Measurements from ENCODE around the gene CRISPLD2.
"Not testable (repeated sequence)": the region's sequence is repeated elsewhere in the genome, so short reads cannot be mapped to it uniquely, and the experiment has no call there.

Gene CRISPLD2

GRCh38 chr16:84927621-84928591, 108.1 kb downstream of the CRISPLD2 start:
- no peak for DNase-seq

DNA sequence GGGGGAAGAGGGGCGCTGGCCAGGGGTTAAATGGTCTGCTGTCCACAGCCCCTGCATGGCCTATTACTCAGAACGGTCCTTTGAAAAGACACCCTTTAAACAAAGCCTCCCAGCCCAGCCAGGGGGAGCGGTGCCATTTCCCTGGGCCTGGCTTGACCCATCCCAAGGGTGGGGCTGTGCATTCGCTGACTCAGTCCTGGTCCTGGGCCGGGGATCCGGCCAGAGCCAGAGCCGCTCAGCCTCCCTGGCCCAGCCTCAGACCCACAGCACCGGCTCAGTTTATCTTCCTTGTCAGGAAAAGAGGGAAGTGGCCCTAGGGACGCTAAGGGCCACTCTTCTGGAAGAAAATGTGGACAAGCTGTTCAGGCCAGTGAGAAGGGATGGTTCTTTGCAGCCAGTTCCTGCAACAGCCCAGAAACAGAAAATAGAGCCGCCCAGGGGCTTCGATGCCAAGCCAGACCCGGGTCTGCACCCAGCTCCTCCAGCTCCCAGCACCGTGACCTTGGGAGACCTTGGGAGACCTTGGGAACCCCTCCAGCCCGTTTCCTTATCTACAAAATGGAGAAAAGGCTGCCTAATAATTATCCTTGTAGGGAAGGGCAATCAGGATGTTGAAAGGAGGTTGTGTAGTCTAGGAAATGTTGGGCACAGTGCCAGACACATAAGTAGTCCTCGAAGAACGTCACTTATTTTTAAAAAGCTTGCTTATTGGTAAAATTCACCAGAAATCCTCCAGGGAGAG, 109.1 kb downstream of the CRISPLD2 start:
- no peak for DNase-seq

DNA sequence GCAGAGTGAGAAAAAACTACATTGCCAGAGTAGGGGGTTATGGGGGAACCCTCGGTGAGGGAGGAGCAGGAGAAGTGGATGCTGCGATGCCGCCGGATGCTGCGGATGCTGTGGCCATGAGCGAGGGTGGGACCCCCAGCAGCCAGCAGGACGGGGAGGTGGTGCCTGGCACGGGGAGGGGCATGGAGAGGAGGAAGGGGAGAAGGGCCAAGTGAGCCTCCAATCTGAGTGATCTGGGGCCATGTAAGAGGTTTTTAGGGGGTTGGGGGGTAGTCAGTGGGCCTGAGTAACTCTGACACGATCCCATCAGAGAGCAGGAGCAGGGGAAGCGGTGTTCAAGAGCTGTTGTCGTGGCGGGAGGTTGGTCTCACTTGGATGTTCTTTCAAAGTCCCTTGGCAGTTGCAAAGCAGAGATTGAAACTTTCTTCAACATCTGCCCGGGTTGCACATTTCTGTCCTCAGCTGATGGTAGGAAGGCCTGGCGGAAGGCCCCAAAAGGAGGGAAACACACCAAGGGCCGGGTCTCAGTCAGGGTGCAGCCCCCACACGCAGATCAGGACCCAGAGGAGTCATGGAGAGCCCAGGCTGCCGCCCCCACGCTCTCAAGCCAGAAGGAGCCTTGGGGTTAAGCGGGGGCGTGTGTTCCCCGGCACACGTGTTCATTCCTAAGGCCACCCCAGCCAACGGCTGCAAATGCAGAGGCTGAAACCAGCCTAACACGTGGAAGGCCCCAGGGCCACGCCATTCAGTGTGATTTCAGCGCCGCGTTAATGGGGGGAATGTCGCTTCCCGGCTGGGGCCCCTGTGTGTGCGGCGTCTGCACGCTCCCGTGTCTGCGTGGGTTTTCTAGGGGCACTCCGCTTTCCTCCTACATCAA, 109.9 kb downstream of the CRISPLD2 start:
- no peak for DNase-seq

GRCh38 chr16:84930298-84931106, 110.7 kb downstream of the CRISPLD2 start:
- DNase-seq, result peak in 1 of 58 donors; percentile 67

DNA sequence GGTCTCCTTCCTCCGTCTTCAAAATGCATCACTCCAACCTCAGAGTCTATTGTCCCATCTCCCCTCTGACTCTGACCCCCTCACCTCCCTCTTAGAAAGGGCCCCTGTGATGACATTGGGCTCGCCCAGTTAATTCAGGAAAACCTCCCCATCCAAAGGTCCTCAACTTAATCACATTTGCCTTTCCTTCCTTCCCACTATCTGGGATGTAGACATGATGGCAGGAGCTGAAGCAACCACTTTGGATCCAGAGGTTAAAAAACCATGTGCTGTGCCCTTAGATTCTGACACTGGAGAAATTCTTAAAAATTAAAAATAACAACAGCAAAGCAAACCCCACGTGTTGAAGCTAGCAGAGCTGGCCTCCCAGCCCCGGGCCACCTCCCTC, 111.3 kb downstream of the CRISPLD2 start:
- no peak for DNase-seq

DNA sequence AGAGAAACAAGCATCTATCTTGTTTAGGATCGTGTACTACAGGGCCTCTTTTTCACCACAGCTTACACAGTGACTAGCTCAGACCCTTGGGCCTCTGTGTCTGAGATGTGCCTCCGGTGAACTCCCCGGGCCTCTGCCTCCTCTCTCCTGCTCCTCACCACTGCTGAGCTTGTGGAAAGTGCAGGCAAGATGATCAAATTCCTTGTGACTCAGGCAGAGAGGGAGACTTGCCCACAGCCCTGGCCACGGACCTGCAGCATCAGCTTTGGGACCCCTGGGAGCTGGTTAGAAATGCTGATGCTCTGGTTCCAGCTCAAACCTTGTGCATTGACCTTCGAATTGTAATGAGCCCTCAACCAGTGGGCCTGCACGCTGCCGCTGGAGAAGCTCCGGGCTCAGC, 111.7 kb downstream of the CRISPLD2 start:
- no peak for DNase-seq

GRCh38 chr16:84932681-84933080, 112.9 kb downstream of the CRISPLD2 start:
- no peak for DNase-seq

- DNase-seq, result peak in 46 of 58 donors; percentile 11 to 78 (median 46)
These were observed 114.2 kb downstream of the CRISPLD2 start for GRCh38 chr16:84933774-84934631.

DNA sequence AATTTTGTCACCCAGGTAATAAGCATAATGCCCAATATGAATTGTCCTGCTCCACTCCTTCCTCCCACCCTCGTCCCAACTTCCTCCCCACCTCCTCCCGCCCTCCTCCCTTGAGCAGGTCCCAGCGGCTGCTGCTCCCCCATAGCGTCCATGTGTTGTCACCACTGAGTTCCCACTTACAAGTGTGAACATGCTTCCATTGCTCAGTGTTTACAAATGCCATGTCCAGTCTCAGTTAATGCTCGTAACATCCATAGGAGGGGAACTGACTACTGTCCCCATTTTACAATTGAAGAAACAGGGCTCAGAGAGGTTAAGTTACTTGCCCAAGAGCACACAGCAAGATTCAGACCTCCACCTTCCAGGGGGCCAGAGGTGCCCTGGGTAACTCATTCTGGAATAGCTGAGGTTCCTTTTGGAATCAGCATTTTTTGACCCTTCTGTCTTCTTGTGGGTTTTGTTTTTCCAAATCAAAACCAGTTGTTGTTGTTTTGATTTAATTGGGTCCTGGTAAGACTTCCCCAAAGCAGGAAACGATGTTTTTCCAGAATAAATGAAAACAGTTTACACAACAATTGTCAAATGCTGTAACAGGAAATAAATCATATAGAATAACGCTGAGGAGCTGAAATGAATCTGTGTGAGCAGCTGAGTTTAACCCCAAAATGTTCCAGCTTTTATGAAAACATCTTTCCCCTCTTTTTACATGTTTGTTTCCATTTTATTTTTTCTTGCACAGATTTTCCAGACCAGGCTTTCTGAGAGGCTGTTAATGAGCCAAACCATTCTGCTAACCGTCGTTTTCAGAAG, 117.6 kb downstream of the CRISPLD2 start:
- DNase-seq, result no peak

- not testable (repeated sequence) for DNase-seq
These were observed 118.8 kb downstream of the CRISPLD2 start for GRCh38 chr16:84938616-84939015.

DNA sequence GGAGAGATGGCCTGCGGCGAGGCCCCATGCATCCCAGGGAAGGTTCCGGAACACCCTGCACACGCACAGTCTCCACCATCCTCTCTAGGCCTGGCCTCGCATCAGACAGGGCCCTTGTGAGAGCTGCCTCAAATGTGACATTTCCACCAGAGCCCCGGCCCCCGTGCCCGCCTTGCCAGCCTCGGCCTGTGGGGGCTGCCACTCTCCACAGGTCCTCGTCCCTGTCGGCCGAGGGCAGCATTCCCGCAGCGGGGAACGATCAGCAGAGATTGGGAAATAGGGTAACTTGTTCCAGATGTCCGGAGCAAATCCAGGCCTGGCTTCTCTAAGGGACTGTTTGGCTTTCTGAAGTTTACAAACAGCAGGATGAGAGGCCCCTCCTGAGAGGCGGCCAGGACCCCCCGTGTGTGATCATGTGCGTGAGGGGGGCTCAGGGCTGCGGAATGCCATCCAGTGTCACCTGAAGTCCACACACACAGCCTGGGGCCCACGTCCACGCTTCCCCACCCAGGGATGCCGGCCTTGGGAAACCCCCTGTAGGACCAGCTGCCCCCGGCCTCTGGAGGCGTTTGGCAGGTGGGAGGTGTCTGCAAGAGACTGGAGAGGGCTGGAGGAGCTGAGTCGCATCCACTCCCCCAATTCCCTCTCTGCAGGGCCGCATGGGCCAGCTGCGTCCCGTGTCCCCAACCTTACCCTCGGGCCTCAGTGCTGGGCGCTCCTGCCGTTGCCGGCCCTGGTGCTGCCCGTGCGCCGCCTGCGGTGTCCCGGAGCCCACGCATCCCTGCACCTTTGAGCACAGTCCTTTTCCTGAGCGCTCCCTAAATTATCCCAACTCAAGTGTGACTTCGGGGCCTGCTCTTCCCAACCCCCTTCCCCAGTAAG, 121.1 kb downstream of the CRISPLD2 start:
- no peak for DNase-seq

GRCh38 chr16:84941921-84942320, 122.1 kb downstream of the CRISPLD2 start:
- no peak for DNase-seq

DNA sequence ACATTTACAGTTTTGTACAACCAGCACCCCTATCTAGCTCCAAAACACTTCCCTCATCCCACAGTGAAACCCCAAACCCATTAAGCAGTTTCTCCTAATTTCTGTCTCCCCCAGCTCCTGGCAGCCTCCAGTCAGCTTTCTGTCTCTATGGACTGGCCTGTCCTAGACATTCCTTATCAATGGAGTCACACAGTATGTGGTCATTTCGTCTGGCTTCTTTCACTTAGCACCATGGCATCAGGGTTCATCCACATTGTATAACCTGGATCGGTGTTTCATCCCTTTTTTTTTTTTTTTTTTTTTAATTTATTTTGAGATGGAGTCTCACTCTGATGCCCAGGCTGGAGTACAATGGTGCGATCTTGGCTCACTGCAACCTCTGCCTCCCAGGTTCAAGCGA, 123.0 kb downstream of the CRISPLD2 start:
- DNase-seq, result no peak

GRCh38 chr16:84943620-84944019, 123.8 kb downstream of the CRISPLD2 start:
- DNase-seq, result no peak

- peak in 2 of 58 donors; percentile 4 to 14 for DNase-seq
These were observed 127.2 kb downstream of the CRISPLD2 start for GRCh38 chr16:84947022-84947421.

DNA sequence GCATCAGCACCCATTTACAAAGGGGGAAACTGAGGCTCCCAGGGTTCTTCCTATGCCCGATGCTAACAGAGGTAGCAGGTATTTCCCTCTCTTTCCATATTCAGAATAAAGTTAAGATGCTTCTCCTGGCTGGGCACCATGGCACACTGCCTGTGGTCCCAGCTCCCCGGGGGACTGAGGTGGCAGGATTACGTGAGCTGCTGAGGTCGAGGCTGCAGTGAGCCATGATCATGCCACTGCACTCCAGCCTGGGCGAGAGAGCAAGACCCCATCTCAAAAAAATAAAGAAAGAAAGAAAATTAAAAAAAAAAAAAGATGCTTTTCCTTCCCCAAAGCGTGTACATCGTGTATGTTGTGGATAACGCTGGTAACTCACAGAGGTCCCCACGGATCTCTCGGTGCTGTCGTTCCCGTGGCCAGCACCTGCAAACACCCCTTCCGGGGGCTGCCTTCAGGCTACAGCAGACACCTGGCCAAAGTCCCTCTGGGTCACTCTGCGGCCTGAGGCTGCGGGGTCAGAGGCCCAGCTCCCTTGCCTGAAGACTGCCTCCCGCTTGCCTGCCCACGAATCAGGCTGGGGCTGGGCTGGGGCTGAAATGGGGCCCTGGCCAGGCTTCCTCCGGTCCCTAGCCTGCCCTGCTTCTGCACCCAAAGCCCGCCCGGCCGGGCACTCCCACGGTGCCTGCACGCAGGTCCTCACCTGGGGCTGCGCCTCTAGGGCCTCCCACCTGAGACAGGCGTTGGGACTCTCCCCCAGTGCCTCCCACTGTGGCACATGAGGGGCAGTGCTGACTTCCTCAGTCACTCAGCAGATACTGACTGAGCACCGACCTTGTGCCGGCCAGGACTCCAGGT, 128.4 kb downstream of the CRISPLD2 start:
- DNase-seq, result no peak
